Fibroblast of lung (primary cell): ENCODE data around the gene ZBTB1.

Source experiments
- EZH2 ChIP-seq: IDR thresholded peaks from 2 replicates; pipeline ENCODE4 v1.5.1; 2012; ENCODE audit warnings: low read length, control low read depth, mild to moderate bottlenecking; ENCODE audit errors: missing control alignments
- TF ChIP-seq, protein P1 (sequence below), 2 donors: IDR thresholded peaks in 1 of 2; conservative IDR thresholded peaks in 1 of 2; 1 replicate in 1 of 2; 2 replicates in 1 of 2; pipeline ENCODE4 v1.5.1; 2011 to 2012; ENCODE audit warnings: low read length in 2 of 2, control low read depth in 1 of 2, inconsistent platforms in 1 of 2, low read depth in 1 of 2, mild to moderate bottlenecking in 1 of 2

DNA sequence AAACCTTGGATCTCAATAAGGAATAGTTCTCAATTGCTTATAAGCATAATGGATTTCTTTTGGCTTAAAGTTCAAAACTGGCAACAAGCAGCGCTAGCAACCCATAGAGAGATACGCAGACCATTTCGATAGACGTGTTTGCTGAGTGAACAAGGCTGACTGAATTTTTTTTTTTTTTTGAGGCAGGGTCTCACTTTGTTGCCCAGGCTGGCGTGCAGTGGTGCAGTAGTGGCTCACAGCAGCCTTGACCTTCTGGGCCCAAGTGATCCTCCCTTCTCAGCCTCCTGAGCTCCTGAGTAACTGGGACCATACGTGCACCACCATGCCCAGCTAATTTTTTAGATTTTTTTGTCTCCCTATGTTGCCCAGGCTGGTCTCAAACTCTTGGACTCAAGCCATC, 40.7 kb upstream of the ZBTB1 start:
- TF ChIP-seq, protein P1, sequence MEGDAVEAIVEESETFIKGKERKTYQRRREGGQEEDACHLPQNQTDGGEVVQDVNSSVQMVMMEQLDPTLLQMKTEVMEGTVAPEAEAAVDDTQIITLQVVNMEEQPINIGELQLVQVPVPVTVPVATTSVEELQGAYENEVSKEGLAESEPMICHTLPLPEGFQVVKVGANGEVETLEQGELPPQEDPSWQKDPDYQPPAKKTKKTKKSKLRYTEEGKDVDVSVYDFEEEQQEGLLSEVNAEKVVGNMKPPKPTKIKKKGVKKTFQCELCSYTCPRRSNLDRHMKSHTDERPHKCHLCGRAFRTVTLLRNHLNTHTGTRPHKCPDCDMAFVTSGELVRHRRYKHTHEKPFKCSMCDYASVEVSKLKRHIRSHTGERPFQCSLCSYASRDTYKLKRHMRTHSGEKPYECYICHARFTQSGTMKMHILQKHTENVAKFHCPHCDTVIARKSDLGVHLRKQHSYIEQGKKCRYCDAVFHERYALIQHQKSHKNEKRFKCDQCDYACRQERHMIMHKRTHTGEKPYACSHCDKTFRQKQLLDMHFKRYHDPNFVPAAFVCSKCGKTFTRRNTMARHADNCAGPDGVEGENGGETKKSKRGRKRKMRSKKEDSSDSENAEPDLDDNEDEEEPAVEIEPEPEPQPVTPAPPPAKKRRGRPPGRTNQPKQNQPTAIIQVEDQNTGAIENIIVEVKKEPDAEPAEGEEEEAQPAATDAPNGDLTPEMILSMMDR (conservative IDR thresholded peaks at IDR 0.05 in 1 of 2, IDR thresholded peaks at IDR 0.05 in 1 of 2; ENCODE audit: low read depth in 1 of 2, low read length in 2 of 2) = no peak
- no peak for TF ChIP-seq EZH2
